ENCODE measurements around the gene TLR9. TPM values are rescaled to one million over a fixed set of nuclear protein-coding genes. Genes with fewer than 3 reads are reported as not detected.

TLR9 gene
- total RNA-seq, 1 experiment from 2014 or later: not detected

DNA sequence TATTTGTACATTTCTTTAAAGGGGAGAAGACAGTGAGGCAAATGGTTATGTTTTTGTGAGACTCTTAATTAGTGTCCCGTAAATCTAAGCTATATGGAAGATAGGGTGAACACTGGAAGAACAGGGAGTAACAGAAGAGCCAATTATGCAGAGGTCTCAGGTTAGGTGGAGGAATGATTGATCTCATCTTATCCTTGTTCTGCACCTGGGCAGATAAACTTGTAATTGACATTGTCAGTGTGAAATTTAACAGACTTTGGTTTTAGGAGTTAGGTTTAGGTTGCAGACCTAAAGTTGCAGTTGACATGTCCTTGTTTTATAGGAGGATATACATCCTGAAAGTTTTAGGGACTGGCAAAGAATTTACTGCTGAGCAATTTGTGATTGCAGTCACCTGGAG, 16.6 kb upstream of the TLR9 start:
- intact Hi-C loops (cut with micrococcal nuclease; ENCODE audit: unreplicated experiment) (no loop called here), in situ Hi-C loops (cut with HindIII; ENCODE audit: low pct_unique_long_range_greater_than_20kb, low sequenced_read_pairs) (no loop called here)
- ATAC-seq (no peak), DNase-seq (ENCODE audit: low read depth, low spot score) (no peak)
- peaks cover 7% of the 10 kb centered on the region; the same call in 1 of the 2 replicates for H3K36me3 ChIP-seq (ENCODE audit: control insufficient read depth, insufficient read depth, low read length)
- H3K4me3 ChIP-seq (ENCODE audit: low read depth in 2 of 2, low read length in 2 of 2): no peak overlapping the region
- H3K27me3 ChIP-seq (ENCODE audit: control insufficient read depth, insufficient read depth, low read length): no peaks in the 10 kb centered on the region
- H3K27ac ChIP-seq (ENCODE audit: low read length): peak overlapping the region; percentile 44; the same call in 1 of the 2 replicates
- H3K9me3 ChIP-seq (ENCODE audit: control insufficient read depth, insufficient read depth, low read depth, low read length): no peaks in the 10 kb centered on the region
- BruUV-seq (replicated peaks): no TSS peak
- TF ChIP-seq, protein P1, sequence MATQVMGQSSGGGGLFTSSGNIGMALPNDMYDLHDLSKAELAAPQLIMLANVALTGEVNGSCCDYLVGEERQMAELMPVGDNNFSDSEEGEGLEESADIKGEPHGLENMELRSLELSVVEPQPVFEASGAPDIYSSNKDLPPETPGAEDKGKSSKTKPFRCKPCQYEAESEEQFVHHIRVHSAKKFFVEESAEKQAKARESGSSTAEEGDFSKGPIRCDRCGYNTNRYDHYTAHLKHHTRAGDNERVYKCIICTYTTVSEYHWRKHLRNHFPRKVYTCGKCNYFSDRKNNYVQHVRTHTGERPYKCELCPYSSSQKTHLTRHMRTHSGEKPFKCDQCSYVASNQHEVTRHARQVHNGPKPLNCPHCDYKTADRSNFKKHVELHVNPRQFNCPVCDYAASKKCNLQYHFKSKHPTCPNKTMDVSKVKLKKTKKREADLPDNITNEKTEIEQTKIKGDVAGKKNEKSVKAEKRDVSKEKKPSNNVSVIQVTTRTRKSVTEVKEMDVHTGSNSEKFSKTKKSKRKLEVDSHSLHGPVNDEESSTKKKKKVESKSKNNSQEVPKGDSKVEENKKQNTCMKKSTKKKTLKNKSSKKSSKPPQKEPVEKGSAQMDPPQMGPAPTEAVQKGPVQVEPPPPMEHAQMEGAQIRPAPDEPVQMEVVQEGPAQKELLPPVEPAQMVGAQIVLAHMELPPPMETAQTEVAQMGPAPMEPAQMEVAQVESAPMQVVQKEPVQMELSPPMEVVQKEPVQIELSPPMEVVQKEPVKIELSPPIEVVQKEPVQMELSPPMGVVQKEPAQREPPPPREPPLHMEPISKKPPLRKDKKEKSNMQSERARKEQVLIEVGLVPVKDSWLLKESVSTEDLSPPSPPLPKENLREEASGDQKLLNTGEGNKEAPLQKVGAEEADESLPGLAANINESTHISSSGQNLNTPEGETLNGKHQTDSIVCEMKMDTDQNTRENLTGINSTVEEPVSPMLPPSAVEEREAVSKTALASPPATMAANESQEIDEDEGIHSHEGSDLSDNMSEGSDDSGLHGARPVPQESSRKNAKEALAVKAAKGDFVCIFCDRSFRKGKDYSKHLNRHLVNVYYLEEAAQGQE (IDR thresholded peaks at IDR 0.05; ENCODE audit: insufficient read depth in 1 of 2, low read depth in 2 of 2, low read length in 1 of 2): no peak
- peaks cover 17% of the 10 kb centered on the region for H3K4me1 ChIP-seq (ENCODE audit: control insufficient read depth, insufficient read depth, low read length)
- CTCF ChIA-PET: no interaction called here
- POLR2A ChIA-PET: interaction anchor here (0.6 kb wide), 1 partner anchor 23 kb away, joined by 5 read pairs; no protein-coding TSS in a partner anchor

DNA sequence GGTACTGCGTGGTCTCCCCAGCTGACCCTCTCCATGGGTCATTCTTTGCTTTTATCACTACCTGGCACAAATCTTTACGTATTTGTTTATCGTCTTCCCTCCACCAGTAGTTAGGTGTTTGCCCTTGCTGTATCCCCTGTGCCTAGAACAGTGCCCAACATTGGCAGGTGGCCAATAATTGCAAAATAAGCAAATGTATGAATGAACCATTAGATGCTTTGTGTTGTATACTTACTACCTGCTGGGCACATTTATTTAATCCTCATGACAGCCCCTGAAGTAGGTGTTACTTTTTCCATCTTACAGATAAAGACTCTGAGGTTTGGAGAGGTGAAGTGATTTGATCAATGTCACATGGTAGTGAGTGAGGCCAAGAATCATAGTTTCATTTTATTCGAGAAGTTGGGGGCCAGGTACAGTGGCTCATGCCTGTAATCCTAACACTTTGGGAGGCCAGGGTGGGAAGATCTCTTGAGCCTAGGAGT, 15.5 kb upstream of the TLR9 start:
- Histone ChIP-seq H3K9me3 (ENCODE audit: control insufficient read depth, insufficient read depth, low read depth, low read length) (no peaks in the 10 kb centered on the region), H3K4me3 (ENCODE audit: low read depth in 2 of 2, low read length in 2 of 2) (no peak overlapping the region), H3K4me1 (ENCODE audit: control insufficient read depth, insufficient read depth, low read length) (peaks cover 25% of the 10 kb centered on the region), H3K27ac (ENCODE audit: low read length) (peak overlapping the region; percentile 81; the same call in 1 of the 2 replicates), H3K27me3 (ENCODE audit: control insufficient read depth, insufficient read depth, low read length) (no peaks in the 10 kb centered on the region), H3K36me3 (ENCODE audit: control insufficient read depth, insufficient read depth, low read length) (peaks cover 7% of the 10 kb centered on the region; the same call in 1 of the 2 replicates)
- DNase-seq (ENCODE audit: low read depth, low spot score): no peak
- ChIA-PET POLR2A (interaction anchor here (0.5 to 0.6 kb wide), 3 partner anchors 37 to 155 kb away, joined by 3 to 9 read pairs (median 3); partner anchors contain the start of gene WDR82), CTCF (interaction anchor here (0.6 kb wide), 2 partner anchors 184 to 196 kb away, joined by 3 to 5 read pairs; no protein-coding TSS in a partner anchor)
- BruUV-seq (replicated peaks): no TSS peak
- no peak for ATAC-seq
- in situ Hi-C loops (cut with HindIII; ENCODE audit: low pct_unique_long_range_greater_than_20kb, low sequenced_read_pairs) (no loop called here), intact Hi-C loops (cut with micrococcal nuclease; ENCODE audit: unreplicated experiment) (no loop called here)
- TF ChIP-seq, protein P1 (IDR thresholded peaks at IDR 0.05; ENCODE audit: insufficient read depth in 1 of 2, low read depth in 2 of 2, low read length in 1 of 2): no peak
- TF ChIP-seq SIN3A (IDR thresholded peaks at IDR 0.05; ENCODE audit: borderline replicate concordance, insufficient read depth, low read depth, low read length) (no peak), TCF7L2 (IDR thresholded peaks at IDR 0.05; ENCODE audit: low read depth, low read length) (no peak), POLR2AphosphoS5 (IDR thresholded peaks at IDR 0.05; ENCODE audit: low read depth, low read length) (no peak)
- TF ChIP-seq, protein P2, sequence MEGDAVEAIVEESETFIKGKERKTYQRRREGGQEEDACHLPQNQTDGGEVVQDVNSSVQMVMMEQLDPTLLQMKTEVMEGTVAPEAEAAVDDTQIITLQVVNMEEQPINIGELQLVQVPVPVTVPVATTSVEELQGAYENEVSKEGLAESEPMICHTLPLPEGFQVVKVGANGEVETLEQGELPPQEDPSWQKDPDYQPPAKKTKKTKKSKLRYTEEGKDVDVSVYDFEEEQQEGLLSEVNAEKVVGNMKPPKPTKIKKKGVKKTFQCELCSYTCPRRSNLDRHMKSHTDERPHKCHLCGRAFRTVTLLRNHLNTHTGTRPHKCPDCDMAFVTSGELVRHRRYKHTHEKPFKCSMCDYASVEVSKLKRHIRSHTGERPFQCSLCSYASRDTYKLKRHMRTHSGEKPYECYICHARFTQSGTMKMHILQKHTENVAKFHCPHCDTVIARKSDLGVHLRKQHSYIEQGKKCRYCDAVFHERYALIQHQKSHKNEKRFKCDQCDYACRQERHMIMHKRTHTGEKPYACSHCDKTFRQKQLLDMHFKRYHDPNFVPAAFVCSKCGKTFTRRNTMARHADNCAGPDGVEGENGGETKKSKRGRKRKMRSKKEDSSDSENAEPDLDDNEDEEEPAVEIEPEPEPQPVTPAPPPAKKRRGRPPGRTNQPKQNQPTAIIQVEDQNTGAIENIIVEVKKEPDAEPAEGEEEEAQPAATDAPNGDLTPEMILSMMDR (IDR thresholded peaks at IDR 0.05): no peak
